Thymus (tissue), 11 donors: ENCODE measurements around the gene FLT4. TPM values are rescaled to one million over a fixed set of nuclear protein-coding genes. Genes with fewer than 3 reads are reported as not detected.

Experiments used
- DNase-seq, 9 donors: peaks; one replicate each; pipeline ENCODE4 v3.0.0-alpha.2; 2013; ENCODE audit warnings: low spot score in 9 of 9, low read depth in 6 of 9, missing footprints in 1 of 9
- H3K27ac ChIP-seq, 2 donors: one replicate each; pipeline ENCODE4 v1.5.1; 2013; ENCODE audit warnings: control low read depth in 1 of 2, low read depth in 1 of 2, low read length in 1 of 2, mild to moderate bottlenecking in 1 of 2, moderate library complexity in 1 of 2
- H3K27me3 ChIP-seq, 2 donors: one replicate each; pipeline ENCODE4 v1.5.1; 2013; ENCODE audit warnings: low read length in 1 of 2; ENCODE audit not compliant: control insufficient read depth in 2 of 2, insufficient read depth in 1 of 2
- H3K36me3 ChIP-seq, 2 donors: one replicate each; pipeline ENCODE4 v1.5.1; 2013; ENCODE audit warnings: low read length in 1 of 2, mild to moderate bottlenecking in 1 of 2, moderate library complexity in 1 of 2; ENCODE audit not compliant: control insufficient read depth in 2 of 2, insufficient read depth in 2 of 2
- H3K4me1 ChIP-seq, 2 donors: one replicate each; pipeline ENCODE4 v1.5.1; 2013; ENCODE audit warnings: low read length in 2 of 2; ENCODE audit not compliant: control insufficient read depth in 2 of 2, insufficient read depth in 2 of 2
- H3K4me3 ChIP-seq, 2 donors: one replicate each; pipeline ENCODE4 v1.5.1; 2013; ENCODE audit warnings: low read length in 2 of 2, control low read depth in 1 of 2, mild to moderate bottlenecking in 1 of 2
- H3K9me3 ChIP-seq, 2 donors: one replicate each; pipeline ENCODE4 v1.5.1; 2013; ENCODE audit warnings: low read length in 1 of 2, mild to moderate bottlenecking in 1 of 2; ENCODE audit not compliant: control insufficient read depth in 2 of 2, insufficient read depth in 1 of 2
- WGBS: extraction: QIAGEN DNeasy Blood & Tissue Kit; methylation state at CpG from one replicate; pipeline ENCODE4 v1.1.7; 2013; 5-methylcytosine and 5-hydroxymethylcytosine counted together
- polyA plus RNA-seq: library from polyadenylated mRNA; stranded (reverse); fragments of 200-250 nt; gene quantifications from one replicate; pipeline ENCODE4 v1.2.3, GENCODE V29; 2013
- total RNA-seq: library from RNA; stranded (reverse); fragments of 120-200 nt; gene quantifications from one replicate; pipeline ENCODE4 v1.2.4, GENCODE V29; 2013
- donor health status: healthy.

FLT4 gene
- total and polyA plus RNA-seq, 2 donors = 1.0 to 3.4 TPM

DNA sequence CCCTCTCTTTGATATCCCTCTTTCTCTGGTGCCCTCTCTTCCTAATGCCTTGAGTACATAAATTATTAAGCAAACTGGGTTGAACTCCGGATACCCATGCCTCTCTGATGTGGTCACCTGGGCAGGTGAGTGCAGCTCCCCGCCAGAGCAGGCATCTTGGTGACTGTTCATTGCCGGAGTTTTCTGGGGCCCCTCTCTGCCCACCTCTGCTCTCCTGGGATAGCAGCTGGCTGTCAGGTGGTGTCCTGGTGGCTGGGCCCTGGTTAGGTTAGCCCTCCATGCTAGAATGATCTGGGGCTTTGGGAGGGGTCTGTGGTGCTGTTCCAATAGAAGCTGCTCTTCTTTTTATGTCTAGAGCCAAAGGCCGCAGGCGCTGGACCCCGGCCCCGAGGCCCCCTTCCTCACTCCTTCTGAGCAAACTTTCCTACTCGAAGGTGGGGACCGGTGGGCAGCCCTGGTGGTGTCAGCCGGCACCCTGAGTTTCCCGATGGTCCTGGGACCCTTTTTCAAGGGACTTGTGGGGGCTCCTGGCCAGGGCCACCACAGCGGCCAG lies 53.2 kb downstream of the FLT4 start:
- 95% methylated on average over 12 of the region's 12 CpGs for WGBS
- DNase-seq = no peak
- H3K27me3 ChIP-seq = peaks cover 13 to 27% of the 10 kb centered on the region in 2 donors
- no peak overlapping the region for H3K4me3 ChIP-seq
- no peak overlapping the region for H3K27ac ChIP-seq
- no peaks in the 10 kb centered on the region for H3K36me3 ChIP-seq
- peaks cover 0 to under 1% of the 10 kb centered on the region in 2 donors for H3K4me1 ChIP-seq
- no peaks in the 10 kb centered on the region for H3K9me3 ChIP-seq

DNA sequence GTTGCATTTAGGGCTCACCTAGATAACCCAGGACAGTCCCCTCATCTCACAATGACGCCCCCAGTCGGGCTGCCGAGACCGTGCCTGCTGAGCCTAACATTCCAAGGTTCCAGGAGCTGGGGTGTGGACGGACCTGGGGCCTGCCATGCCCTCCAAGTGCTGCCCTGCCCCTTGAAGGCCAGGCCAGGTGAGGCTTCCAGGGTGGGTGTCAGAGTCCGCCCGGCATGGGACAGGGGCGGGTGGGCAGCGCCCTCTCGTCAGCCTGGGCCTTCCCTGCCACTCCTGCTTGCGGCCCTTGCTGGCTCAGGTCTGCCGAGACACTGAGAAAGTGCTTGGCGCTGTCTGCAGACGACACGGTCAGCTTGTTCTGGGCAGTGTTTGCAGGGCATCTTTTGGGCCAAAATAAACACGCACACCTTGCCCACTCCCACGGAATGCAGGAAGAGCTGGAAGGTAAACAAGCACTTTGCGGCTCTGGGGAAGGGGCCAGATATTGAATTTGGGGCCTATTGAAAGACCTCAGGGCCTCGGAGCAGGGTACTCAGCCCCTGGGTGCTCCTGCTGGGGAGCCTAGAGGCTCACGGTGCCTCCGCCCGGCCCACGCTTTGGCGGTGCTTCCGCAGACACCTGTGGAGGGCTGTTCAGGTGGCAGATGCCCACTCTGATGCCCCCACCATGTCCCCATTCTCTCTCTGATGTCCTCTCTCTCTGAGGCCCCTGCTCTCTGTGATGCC lies 53.9 kb downstream of the FLT4 start:
- WGBS = 96% methylated on average over 25 of the region's 25 CpGs
- DNase-seq = no peak

DNA sequence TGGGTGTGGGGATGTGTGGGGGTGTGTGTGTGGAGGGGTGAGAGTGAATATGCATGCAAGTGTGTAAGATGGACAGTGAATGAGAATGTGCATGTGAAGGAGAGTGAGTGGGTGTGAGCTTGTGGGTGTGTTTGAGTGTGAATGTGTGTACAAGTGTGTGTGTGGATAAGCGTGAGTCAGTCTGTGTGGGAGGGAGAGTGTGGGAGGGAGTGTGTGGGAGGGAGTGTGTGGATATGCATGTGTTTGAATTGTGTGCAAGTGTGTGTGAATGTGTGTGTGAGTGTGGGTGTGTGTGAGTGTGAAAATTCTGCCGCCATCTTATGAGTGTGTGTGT lies 54.4 kb downstream of the FLT4 start:
- no peak for DNase-seq
- Histone ChIP-seq H3K9me3 (no peaks in the 10 kb centered on the region), H3K4me3 (no peak overlapping the region), H3K27ac (no peak overlapping the region), H3K27me3 (peaks cover 25 to 38% of the 10 kb centered on the region in 2 donors), H3K4me1 (peaks cover 2 to 5% of the 10 kb centered on the region in 2 donors), H3K36me3 (no peaks in the 10 kb centered on the region)
- WGBS = 97% methylated on average over 2 of the region's 2 CpGs

More for the DNA sequence above, 53.9 kb downstream of the FLT4 start:
- H3K4me3 ChIP-seq = no peak overlapping the region
- H3K4me1 ChIP-seq = peaks cover 0 to 2% of the 10 kb centered on the region in 2 donors
- H3K9me3 ChIP-seq = no peaks in the 10 kb centered on the region
- peaks cover 20 to 33% of the 10 kb centered on the region in 2 donors for H3K27me3 ChIP-seq
- no peak overlapping the region for H3K27ac ChIP-seq
- no peaks in the 10 kb centered on the region for H3K36me3 ChIP-seq

DNA sequence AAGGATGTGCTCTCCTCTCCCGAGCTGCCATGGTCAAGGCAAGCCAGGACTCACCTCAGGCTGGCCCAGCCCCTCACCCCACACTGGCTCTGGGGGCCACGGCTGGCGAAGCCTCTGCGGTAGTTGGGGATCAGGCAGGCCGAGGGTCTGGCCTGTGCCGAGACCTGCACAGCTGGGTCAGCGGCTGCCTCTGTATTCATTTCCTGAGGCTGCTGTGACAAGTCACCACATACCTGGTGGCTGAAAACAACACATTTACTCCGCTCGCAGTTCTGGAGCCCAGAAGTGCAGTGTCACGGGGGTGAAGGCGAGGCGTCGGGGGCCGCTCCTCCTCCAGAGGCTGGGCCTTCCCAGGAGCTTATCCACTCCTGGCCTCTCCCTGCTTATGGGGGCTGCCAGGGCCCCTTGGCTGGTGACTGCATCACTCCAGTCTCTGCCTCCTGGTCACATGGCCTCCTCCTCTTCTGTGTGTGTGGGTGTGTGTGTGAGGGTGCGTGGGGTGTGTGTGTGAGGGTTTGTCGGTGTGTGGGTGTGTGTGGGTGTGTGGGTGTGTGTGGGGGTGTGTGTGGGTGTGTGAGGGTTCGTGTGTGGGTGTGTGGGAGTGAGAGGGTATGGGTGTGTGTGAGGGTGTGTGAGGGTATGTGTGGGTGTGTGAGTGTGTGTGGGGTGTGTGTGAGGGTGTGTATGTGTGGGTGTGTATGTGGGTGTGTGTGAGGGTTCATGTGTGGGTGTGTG lies 54.9 kb downstream of the FLT4 start:
- Histone ChIP-seq H3K36me3 (no peaks in the 10 kb centered on the region), H3K4me1 (peaks cover 2 to 10% of the 10 kb centered on the region in 2 donors), H3K27me3 (peaks cover 30 to 44% of the 10 kb centered on the region in 2 donors), H3K4me3 (no peak overlapping the region), H3K9me3 (no peaks in the 10 kb centered on the region), H3K27ac (no peak overlapping the region)
- DNase-seq = no peak
- 91% methylated on average over 17 of the region's 17 CpGs for WGBS

DNA sequence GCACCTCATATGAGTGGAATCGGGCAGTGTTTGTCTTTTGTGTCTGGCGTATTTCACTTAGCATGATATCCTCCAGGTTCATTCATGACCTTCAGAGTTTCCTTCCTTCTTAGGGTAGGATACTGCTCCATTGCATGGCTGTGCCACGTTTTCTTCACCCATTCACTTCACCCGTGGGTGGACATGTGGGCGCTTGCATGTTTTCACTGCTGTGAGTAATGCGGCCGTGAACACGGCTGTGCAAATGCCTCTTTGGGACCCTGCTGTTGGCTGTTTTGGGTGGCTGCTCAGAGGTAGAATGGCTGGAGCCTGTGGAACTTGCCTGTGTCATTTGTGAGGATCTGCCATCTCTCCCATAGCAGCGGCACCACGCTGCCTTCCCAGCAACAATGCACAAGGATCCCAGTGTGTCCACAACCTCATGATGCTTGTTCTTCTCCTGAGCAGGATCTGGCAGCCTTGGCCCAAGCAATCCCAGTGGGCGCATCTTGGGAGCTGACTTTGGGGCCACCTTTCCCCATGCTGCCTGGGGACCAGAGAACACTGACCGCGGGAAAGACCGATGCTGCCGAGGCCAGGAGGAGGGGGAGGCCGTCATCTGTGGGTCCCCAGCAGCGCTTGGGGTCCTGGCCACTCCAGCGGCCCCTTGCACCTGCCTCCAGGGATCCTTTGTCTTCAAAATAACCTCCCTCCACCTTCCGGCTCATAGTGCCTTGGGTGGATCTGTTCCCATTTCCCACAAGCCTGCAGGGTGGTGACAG lies 55.8 kb downstream of the FLT4 start:
- H3K36me3 ChIP-seq = no peaks in the 10 kb centered on the region
- peaks cover 2 to 12% of the 10 kb centered on the region in 2 donors for H3K4me1 ChIP-seq
- no peak for DNase-seq
- no peaks in the 10 kb centered on the region for H3K9me3 ChIP-seq
- H3K27me3 ChIP-seq = peaks cover 37 to 52% of the 10 kb centered on the region in 2 donors
- WGBS = 96% methylated on average over 19 of the region's 19 CpGs
- no peak overlapping the region for H3K27ac ChIP-seq
- no peak overlapping the region for H3K4me3 ChIP-seq

DNA sequence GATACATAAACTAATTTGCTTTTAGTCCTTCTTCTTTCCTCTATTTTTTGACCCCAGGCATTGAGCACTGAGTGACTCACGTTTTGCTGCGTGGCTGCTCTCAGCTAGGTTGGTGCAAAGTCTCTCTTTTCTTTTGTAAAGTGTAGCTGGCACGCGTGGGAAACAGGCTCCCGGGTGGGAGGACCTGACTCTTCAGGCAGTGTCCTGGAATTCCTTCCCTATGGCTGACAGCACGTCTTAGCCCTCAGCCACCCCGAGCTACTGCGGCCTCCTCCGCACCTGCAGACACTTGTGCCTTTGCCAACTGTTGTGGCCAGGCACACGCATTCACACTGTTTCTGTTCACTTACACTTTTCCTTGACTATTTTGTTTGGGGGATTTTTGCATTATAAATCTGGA lies 57.2 kb downstream of the FLT4 start:
- no peak overlapping the region for H3K4me3 ChIP-seq
- no peaks in the 10 kb centered on the region for H3K9me3 ChIP-seq
- DNase-seq = no peak
- 89% methylated on average over 10 of the region's 10 CpGs for WGBS
- H3K27ac ChIP-seq = no peak overlapping the region
- no peaks in the 10 kb centered on the region for H3K36me3 ChIP-seq
- H3K4me1 ChIP-seq = peaks cover 2 to 12% of the 10 kb centered on the region in 2 donors
- H3K27me3 ChIP-seq = peaks cover 39 to 60% of the 10 kb centered on the region in 2 donors

DNA sequence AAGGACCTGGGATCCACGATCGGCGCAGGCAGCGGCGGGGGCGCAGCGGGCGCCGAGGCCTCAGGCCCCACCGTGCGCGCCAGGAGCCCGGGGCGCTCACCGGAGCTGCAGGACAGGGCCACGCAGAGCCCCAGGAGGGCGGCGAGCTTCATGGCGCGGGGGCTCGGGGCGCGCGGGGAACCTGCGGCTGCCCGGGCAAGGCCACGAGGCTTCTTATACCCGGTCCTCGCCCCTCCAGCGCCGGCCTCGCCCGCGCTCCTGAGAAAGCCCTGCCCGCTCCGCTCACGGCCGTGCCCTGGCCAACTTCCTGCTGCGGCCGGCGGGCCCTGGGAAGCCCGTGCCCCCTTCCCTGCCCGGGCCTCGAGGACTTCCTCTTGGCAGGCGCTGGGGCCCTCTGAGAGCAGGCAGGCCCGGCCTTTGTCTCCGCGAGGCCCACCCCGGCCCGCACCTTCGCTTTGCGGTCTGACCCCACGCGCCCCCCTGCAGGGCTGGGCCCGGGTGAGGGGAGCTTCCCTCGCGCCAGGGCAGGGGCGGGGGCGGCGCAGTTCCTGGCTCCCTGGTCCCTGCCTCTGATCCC lies 58.0 kb downstream of the FLT4 start, which contains the start of gene SCGB3A1:
SCGB3A1 (minus strand) TSS at position 189 of the 577 bp plus-strand sequence; CDS start at position 152, 37 bp downstream.
- no peak for DNase-seq
- H3K27me3 ChIP-seq = peaks cover 39 to 62% of the 10 kb centered on the region in 2 donors
- H3K27ac ChIP-seq = no peak within 1 kb of the TSS
- H3K36me3 ChIP-seq = no peaks in the 10 kb centered on the region
- WGBS = 7% methylated on average over 60 of the region's 60 CpGs
- H3K9me3 ChIP-seq = no peaks in the 10 kb centered on the region
- H3K4me3 ChIP-seq = peak within 1 kb of the TSS; percentile 13 to 14
- H3K4me1 ChIP-seq = peaks cover 2 to 12% of the 10 kb centered on the region in 2 donors

DNA sequence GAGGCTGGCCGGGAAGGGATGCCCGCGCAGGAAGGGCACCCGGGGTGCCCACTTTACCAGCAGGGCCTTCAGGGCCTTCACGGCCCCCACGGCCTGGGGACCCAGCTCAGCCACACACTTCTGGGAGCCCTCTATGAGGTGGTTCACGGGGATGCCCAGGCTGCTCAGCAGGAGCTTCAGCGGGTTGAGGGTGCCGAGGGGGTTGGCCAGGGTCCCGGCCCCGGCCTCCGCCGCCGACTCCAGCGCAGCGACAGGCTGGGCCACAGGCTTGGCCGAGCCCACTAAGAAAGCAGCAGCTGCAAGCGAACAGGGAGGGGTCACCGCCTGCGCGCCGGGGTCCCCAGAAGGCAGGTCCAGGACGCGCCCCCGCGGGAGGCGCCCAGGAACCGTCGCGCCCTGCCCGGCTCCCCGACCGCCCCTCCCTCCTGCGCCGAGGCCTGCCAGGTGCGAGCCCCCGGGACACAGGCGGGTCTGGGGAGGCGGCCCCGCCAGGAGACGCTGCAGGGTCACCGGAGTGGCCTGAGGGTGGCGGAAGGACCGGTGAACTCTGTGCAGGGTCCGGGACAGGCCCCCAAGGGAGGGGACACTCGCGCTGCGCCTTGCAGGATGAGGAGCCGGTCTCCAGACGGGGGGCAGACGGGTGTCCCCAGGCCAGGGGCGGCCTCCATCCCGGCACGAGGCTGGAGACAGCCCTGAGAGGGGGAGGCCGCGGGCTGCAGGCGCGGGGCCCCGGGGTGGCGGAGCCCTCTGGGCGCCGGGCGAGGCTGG lies 58.7 kb downstream of the FLT4 start:
- peaks cover 39 to 62% of the 10 kb centered on the region in 2 donors for H3K27me3 ChIP-seq
- WGBS = 2% methylated on average over 63 of the region's 63 CpGs

More for the DNA sequence above, 58.7 kb downstream of the FLT4 start:
- peak in 1 of 9 donors; percentile 13 for DNase-seq
- no peaks in the 10 kb centered on the region for H3K9me3 ChIP-seq
- peak overlapping the region; percentile 13 to 14 for H3K4me3 ChIP-seq
- no peaks in the 10 kb centered on the region for H3K36me3 ChIP-seq
- peaks cover 2 to 12% of the 10 kb centered on the region in 2 donors for H3K4me1 ChIP-seq
- no peak overlapping the region for H3K27ac ChIP-seq
